OCI-LY3 (cell line): ENCODE results near the gene TIMMDC1.

Experiments
- CTCF ChIP-seq: fragments of 200-600, 300-600 bp; sonication (generic); IDR thresholded peaks from 2 replicates; pipeline ENCODE4 v1.5.1; 2014; ENCODE audit warnings: antibody characterized with exemption, low read length, low read depth
- EZH2phosphoT487 ChIP-seq: fragments of 200-600 bp; shearing (Covaris generic); IDR thresholded peaks from 2 replicates; pipeline ENCODE4 v1.6.1; 2018; ENCODE audit warnings: antibody characterized with exemption, mixed run types, low read depth

GRCh38 chr3:119542168-119542767, 43.9 kb downstream of the TIMMDC1 start:
- no peak for TF ChIP-seq CTCF
- TF ChIP-seq EZH2phosphoT487 = no peak
